Sigmoid colon (tissue), 4 donors: Measurements from ENCODE around the gene SCAMP3.

Experiments
- EP300 ChIP-seq, 4 donors: sonication (generic); formaldehyde crosslinking; IDR thresholded peaks; one replicate each; pipeline ENCODE4 v1.6.1; 2017; ENCODE audit warnings: antibody characterized with exemption in 4 of 4
- POLR2A ChIP-seq, 2 donors: fragments of 450-650 bp; IDR thresholded peaks; one replicate each; pipeline ENCODE4 v1.6.1; 2016; ENCODE audit warnings: antibody characterized with exemption in 2 of 2, mild to moderate bottlenecking in 2 of 2, moderate library complexity in 2 of 2
- POLR2AphosphoS5 ChIP-seq, 4 donors: sonication (generic); formaldehyde crosslinking; IDR thresholded peaks; one replicate each; pipeline ENCODE4 v1.6.1; 2017; ENCODE audit warnings: antibody characterized with exemption in 4 of 4
- TF ChIP-seq, protein P1 (sequence below), 4 experiments: fragments of 450-650 bp in 3 of 4; fragments of 200-600 bp in 1 of 4; IDR thresholded peaks; one replicate each; pipeline ENCODE4 v1.5.1; 2016 to 2019; ENCODE audit warnings: antibody characterized with exemption in 4 of 4, mild to moderate bottlenecking in 3 of 4, moderate library complexity in 2 of 4

DNA sequence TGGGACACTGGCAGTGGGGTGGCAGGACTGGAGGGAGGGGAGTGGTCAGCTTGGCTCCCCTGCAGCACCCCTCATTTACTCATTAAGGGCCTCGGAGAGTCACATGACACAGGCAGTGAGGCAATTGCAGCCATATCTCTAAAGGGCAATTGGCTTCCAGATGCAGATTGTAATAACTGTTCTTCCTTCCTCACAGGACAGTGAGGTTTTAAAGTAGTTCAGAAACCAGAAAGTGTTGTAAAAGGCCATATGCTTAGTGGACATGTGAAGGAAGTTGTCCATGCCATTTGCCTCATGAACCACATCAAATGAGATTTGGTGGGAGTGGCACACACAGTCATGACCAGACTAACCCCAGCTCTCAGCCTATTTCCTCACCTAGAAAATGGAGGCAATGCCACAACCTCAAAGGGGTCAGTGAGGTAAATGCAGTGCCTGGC, 42.5 kb downstream of the SCAMP3 start:
- TF ChIP-seq POLR2AphosphoS5 (IDR thresholded peaks at IDR 0.05) (no peak), POLR2A (IDR thresholded peaks at IDR 0.05) (no peak), EP300 (IDR thresholded peaks at IDR 0.05) (no peak)
- TF ChIP-seq, protein P1, sequence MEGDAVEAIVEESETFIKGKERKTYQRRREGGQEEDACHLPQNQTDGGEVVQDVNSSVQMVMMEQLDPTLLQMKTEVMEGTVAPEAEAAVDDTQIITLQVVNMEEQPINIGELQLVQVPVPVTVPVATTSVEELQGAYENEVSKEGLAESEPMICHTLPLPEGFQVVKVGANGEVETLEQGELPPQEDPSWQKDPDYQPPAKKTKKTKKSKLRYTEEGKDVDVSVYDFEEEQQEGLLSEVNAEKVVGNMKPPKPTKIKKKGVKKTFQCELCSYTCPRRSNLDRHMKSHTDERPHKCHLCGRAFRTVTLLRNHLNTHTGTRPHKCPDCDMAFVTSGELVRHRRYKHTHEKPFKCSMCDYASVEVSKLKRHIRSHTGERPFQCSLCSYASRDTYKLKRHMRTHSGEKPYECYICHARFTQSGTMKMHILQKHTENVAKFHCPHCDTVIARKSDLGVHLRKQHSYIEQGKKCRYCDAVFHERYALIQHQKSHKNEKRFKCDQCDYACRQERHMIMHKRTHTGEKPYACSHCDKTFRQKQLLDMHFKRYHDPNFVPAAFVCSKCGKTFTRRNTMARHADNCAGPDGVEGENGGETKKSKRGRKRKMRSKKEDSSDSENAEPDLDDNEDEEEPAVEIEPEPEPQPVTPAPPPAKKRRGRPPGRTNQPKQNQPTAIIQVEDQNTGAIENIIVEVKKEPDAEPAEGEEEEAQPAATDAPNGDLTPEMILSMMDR (IDR thresholded peaks at IDR 0.05), result no peak
